ENCODE results near the gene CACNG4. TPM values are rescaled to one million over a fixed set of nuclear protein-coding genes. Genes with fewer than 3 reads are reported as not detected.

The CACNG4 gene
- polyA plus RNA-seq, 1 experiment: 0.06 TPM

DNA sequence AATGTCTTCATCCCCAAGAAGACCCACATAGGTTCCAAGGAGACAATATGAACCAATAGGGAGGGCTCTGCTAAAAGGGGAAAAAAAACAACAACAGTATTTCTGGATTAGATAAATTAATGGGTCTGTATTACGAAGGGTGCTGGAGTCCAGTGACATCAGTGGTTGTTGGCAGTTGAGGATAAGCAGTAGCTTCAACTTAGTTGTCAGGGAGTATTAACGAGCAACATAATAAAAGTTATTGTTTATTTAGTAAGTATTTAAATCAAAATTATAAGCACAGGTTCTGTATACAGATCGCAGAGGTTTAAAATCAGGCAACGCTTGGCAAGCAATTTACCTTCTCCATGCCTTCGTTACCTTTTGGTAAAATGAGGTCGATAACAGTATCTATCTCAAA is 7.6 kb upstream of the CACNG4 start:
- no peaks in the 10 kb centered on the region for H3K36me3 ChIP-seq (ENCODE audit: control insufficient read depth, insufficient read depth, low read length)
- no peak for DNase-seq (ENCODE audit: low read depth)
- ChIA-PET POLR2A (no interaction called here), CTCF (no interaction called here)
- TF ChIP-seq, protein P1, sequence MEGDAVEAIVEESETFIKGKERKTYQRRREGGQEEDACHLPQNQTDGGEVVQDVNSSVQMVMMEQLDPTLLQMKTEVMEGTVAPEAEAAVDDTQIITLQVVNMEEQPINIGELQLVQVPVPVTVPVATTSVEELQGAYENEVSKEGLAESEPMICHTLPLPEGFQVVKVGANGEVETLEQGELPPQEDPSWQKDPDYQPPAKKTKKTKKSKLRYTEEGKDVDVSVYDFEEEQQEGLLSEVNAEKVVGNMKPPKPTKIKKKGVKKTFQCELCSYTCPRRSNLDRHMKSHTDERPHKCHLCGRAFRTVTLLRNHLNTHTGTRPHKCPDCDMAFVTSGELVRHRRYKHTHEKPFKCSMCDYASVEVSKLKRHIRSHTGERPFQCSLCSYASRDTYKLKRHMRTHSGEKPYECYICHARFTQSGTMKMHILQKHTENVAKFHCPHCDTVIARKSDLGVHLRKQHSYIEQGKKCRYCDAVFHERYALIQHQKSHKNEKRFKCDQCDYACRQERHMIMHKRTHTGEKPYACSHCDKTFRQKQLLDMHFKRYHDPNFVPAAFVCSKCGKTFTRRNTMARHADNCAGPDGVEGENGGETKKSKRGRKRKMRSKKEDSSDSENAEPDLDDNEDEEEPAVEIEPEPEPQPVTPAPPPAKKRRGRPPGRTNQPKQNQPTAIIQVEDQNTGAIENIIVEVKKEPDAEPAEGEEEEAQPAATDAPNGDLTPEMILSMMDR (IDR thresholded peaks at IDR 0.05; ENCODE audit: insufficient read depth, low read depth, low read length): no peak
- peaks cover 6% of the 10 kb centered on the region for H3K27me3 ChIP-seq (ENCODE audit: control insufficient read depth, insufficient read depth, low read length)
- no peak overlapping the region for H3K4me3 ChIP-seq (ENCODE audit: low read depth, low read length)

DNA sequence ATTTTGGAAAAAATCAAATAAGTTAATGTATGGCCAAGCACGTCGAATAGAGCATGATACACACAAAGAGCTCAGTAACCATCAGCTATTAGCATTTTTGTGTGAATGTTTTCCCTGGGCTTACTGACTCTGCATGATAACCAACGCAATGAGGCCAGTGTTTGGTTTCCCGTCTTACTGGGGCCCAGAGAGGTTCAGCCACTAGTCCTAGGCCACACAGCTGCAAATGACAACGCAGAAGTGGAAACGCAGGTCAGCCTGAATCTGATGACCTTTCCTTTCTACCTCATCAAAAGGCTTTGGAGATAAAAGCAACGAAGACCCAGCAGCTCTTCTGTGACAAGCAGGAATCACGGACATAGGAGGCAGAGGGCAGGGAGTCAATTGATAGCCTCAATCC is 7.2 kb upstream of the CACNG4 start:
- Histone ChIP-seq H3K27me3 (ENCODE audit: control insufficient read depth, insufficient read depth, low read length) (peaks cover 9% of the 10 kb centered on the region), H3K36me3 (ENCODE audit: control insufficient read depth, insufficient read depth, low read length) (no peaks in the 10 kb centered on the region), H3K4me3 (ENCODE audit: low read depth, low read length) (no peak overlapping the region)
- TF ChIP-seq, protein P1 (IDR thresholded peaks at IDR 0.05; ENCODE audit: insufficient read depth, low read depth, low read length): no peak
- ChIA-PET CTCF (no interaction called here), POLR2A (no interaction called here)
- DNase-seq (ENCODE audit: low read depth): no peak

DNA sequence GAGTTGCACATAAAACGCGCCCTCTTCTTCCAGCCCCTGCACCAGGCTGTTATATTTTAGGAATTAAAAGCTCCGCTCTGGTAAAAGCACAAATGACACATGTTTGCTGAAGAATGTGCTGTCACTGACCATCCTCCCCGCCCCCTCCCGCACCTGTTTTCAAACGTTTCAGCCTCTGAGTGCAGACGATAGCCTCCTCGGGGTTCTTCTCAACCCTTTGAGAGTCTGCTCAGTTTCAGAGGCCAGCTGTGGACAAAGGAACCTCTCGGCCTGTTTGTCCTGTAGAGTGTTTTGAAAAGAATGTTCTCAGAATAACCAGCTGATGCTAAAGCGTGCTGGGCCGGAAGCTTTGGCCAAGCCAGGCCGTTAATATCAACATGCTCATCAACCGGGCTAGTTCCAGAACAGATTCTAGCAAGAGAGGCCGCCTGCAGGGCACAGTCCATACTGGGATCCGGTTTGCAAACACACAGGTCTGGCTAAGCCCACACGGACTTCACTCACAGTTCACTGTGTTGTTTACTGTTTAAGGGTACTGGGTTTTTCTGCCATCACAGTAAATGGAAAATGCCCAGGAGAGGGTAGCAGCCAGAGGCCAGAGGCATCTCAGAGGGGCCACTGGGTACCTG is 6.4 kb upstream of the CACNG4 start:
- peaks cover 16% of the 10 kb centered on the region for H3K27me3 ChIP-seq (ENCODE audit: control insufficient read depth, insufficient read depth, low read length)
- DNase-seq (ENCODE audit: low read depth): no peak
- TF ChIP-seq, protein P1 (IDR thresholded peaks at IDR 0.05; ENCODE audit: insufficient read depth, low read depth, low read length): no peak
- H3K36me3 ChIP-seq (ENCODE audit: control insufficient read depth, insufficient read depth, low read length): no peaks in the 10 kb centered on the region
- POLR2A ChIA-PET: no interaction called here
- CTCF ChIA-PET: interaction anchor here (0.6 kb wide), 1 partner anchor 33 kb away, joined by 5 read pairs; no protein-coding TSS in a partner anchor
- no peak overlapping the region for H3K4me3 ChIP-seq (ENCODE audit: low read depth, low read length)

DNA sequence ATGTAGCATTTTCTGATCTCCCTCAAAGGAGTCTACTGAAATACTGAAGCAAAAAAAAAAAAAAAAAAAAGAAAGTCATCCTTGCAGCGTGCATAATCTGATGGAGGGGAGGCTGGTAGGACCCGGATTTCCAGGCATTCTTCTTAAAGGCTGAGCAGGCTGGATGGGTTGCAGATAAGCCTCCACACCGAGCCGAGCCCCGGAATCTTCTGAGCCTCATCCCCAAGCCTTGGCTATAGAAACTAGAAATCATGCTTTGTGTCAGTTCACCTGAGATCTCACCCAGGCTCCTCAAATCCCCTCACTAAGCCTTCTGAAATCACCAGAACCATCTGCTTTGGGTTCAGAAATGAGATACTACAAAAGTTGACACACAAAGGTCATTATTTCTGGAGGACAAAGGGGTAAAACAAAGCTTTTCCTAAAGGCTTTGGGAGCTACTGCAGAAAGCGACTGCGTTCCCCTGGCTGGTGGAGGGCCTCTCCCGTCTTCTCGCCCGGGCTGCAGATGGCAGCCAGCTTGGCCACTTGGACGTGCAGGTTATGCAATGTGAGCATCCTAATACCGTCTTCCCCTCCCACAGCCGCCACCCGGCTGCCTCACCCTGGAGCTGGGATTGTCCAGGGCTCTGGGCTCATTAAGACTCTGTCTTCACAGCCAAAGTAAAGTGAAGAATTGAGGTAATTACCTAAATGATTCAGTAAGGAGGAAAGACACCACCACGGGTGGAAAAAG is 4.7 kb upstream of the CACNG4 start:
- no peaks in the 10 kb centered on the region for H3K36me3 ChIP-seq (ENCODE audit: control insufficient read depth, insufficient read depth, low read length)
- TF ChIP-seq, protein P1 (IDR thresholded peaks at IDR 0.05; ENCODE audit: insufficient read depth, low read depth, low read length): no peak
- CTCF ChIA-PET: interaction anchor here (0.6 to 1.1 kb wide), 2 partner anchors 23 to 1486 kb away, joined by 3 to 5 read pairs; no protein-coding TSS in a partner anchor
- H3K27me3 ChIP-seq (ENCODE audit: control insufficient read depth, insufficient read depth, low read length): peaks cover 27% of the 10 kb centered on the region
- POLR2A ChIA-PET: no interaction called here
- no peak overlapping the region for H3K4me3 ChIP-seq (ENCODE audit: low read depth, low read length)
- no peak for DNase-seq (ENCODE audit: low read depth)

DNA sequence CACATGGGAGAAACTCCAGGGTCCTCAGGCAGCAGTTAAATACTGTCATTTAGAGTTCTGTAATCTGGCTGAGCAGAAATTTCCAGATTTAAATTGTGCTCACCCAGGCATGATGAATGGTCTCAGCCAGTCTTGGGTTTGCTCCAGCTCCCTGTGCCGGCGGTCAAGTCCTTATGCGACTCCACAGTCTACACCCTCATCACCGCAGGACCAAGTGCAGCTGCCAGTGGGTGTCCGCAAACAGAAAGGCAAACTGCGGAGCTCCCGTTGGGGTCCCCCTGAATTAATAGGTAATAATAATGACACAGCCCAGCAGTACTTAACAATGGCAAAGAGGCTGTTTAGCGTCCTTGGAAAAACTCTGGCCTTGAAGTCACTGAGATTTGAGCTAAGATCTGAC is 3.9 kb upstream of the CACNG4 start:
- Histone ChIP-seq H3K4me3 (ENCODE audit: low read depth, low read length) (no peak overlapping the region), H3K27me3 (ENCODE audit: control insufficient read depth, insufficient read depth, low read length) (peaks cover 31% of the 10 kb centered on the region), H3K36me3 (ENCODE audit: control insufficient read depth, insufficient read depth, low read length) (no peaks in the 10 kb centered on the region)
- TF ChIP-seq, protein P1 (IDR thresholded peaks at IDR 0.05; ENCODE audit: insufficient read depth, low read depth, low read length): no peak
- CTCF ChIA-PET: no interaction called here
- POLR2A ChIA-PET: no interaction called here
- no peak for DNase-seq (ENCODE audit: low read depth)
